ENCODE data around the gene TMEM225. TPM values are rescaled to one million over a fixed set of nuclear protein-coding genes. Genes with fewer than 3 reads are reported as not detected.
"Not testable (repeated sequence)": the region's sequence is repeated elsewhere in the genome, so short reads cannot be mapped to it uniquely, and the experiment has no call there.

TMEM225 gene
- total RNA-seq, 1 donor from 2014 or later = not detected

GRCh38 chr11:123901867-123902266, 16.4 kb upstream of the TMEM225 start, which contains the start of gene OR8D4:
Gene OR8D4, plus strand, starts transcription at chr11:123902167. Its CDS starts 4,265 bp downstream, at chr11:123906432.
- H3K36me3 Mint-ChIP-seq (ENCODE audit: low read depth) = no peaks in the 10 kb centered on the region
- H3K4me1 Mint-ChIP-seq = no peaks in the 10 kb centered on the region
- no peak within 1 kb of the TSS for H3K27ac Mint-ChIP-seq (ENCODE audit: unreplicated experiment)
- H3K9me3 Mint-ChIP-seq = no peaks in the 10 kb centered on the region
- no peaks in the 10 kb centered on the region for H3K27me3 Mint-ChIP-seq (ENCODE audit: low read depth)
- no peak for DNase-seq (ENCODE audit: low read depth, low spot score)
- no peak within 1 kb of the TSS for H3K4me3 Mint-ChIP-seq
- TF ChIP-seq CTCF (conservative IDR thresholded peaks at IDR 0.05) = no peak

DNA sequence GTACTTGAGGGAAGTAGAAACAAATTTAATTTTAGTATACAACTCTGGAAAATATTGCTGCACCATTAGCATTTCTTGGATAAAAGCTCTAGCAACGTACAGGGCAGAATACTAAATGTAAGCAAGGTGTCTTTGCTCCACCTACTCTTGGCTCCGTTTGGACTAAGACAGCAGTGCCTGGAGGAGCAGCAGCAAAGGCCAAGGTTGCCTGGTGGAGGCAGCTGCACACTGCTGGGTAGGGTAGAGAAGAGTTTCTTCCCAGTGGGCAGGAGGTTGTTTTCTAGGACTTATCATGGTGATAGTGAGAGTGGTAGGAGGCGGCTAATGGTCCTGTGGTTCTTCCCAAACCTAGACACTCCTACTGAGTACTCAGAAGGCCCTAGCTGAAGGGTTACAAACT, 14.3 kb upstream of the TMEM225 start:
- Mint-ChIP-seq H3K36me3 (ENCODE audit: low read depth) (no peaks in the 10 kb centered on the region), H3K4me1 (no peaks in the 10 kb centered on the region), H3K9me3 (peaks cover 4% of the 10 kb centered on the region), H3K27me3 (ENCODE audit: low read depth) (no peaks in the 10 kb centered on the region), H3K4me3 (no peak overlapping the region), H3K27ac (ENCODE audit: unreplicated experiment) (no peak overlapping the region)
- no peak for TF ChIP-seq CTCF (conservative IDR thresholded peaks at IDR 0.05)
- DNase-seq (ENCODE audit: low read depth, low spot score) = no peak

DNA sequence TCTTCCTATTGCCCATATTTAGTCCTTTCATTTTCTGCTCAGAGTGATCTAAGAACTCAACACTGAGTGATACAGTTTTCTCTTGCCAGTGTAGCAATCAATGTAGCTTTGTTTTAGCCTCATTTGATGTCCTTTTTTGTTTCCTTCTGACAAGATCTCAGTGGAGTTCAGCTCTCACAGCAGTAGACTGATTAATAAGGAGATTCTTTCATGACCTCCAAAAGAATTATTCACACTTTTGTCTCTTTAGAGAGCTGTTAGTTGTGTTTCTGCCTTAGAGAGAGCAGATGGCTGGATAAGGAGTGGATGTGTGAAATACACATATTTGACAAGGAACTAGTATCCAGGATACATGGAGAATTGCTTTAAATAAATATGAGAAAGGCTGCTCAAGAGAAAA, 6.6 kb upstream of the TMEM225 start:
- TF ChIP-seq CTCF (conservative IDR thresholded peaks at IDR 0.05) = no peak
- H3K9me3 Mint-ChIP-seq = peaks cover 4% of the 10 kb centered on the region
- H3K27me3 Mint-ChIP-seq (ENCODE audit: low read depth) = no peaks in the 10 kb centered on the region
- H3K4me1 Mint-ChIP-seq = peaks cover 14% of the 10 kb centered on the region
- H3K4me3 Mint-ChIP-seq = no peak overlapping the region
- H3K27ac Mint-ChIP-seq (ENCODE audit: unreplicated experiment) = no peak overlapping the region
- no peak for DNase-seq (ENCODE audit: low read depth, low spot score)
- H3K36me3 Mint-ChIP-seq (ENCODE audit: low read depth) = no peaks in the 10 kb centered on the region

DNA sequence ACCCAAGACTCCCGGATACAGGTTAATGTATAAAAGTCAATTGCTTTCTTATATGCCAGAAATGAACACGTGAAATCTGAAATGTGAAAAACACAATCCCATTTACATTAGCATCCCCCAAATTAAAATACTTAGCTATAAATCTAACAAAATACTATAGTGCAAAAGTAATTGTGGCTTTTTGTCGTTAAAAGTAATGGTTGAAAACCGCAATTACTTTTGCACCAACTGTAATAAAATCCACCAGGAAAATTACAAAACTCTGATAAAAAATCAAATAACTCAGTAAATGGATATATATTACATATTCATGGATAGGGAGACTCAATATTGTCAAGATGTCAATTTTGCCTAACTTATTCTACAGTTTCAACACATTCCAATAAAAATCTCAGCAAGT, 4.6 kb downstream of the TMEM225 start:
- peaks cover 3% of the 10 kb centered on the region for H3K36me3 Mint-ChIP-seq (ENCODE audit: low read depth)
- no peaks in the 10 kb centered on the region for H3K27me3 Mint-ChIP-seq (ENCODE audit: low read depth)
- peaks cover 10% of the 10 kb centered on the region for H3K9me3 Mint-ChIP-seq
- H3K4me3 Mint-ChIP-seq = no peak overlapping the region
- H3K27ac Mint-ChIP-seq (ENCODE audit: unreplicated experiment) = no peak overlapping the region
- TF ChIP-seq CTCF (conservative IDR thresholded peaks at IDR 0.05) = no peak
- H3K4me1 Mint-ChIP-seq = no peaks in the 10 kb centered on the region
- no peak for DNase-seq (ENCODE audit: low read depth, low spot score)

DNA sequence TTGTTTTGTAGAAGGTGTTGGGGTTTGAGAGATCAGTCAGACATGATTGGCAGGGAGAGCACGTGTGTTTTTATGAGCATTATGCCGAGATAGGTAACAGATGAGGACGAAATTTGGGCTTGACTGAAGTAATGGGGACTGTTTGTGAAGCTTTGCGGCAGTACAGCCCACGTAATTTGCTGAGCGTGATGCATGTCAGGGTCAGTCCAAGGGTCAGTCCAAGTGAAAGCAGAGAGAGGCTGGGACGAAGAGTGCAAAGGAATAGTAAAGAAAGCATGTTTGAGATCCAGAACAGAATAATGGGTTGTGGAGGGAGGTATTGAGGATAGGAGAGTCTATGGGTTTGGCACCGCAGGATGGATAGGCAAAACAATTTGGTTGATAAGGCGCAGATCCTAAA, 17.7 kb downstream of the TMEM225 start:
- not testable (repeated sequence) for H3K4me1 Mint-ChIP-seq; DNase-seq (ENCODE audit: low read depth, low spot score); H3K27ac Mint-ChIP-seq (ENCODE audit: unreplicated experiment); H3K4me3 Mint-ChIP-seq; H3K27me3 Mint-ChIP-seq (ENCODE audit: low read depth); H3K9me3 Mint-ChIP-seq; H3K36me3 Mint-ChIP-seq (ENCODE audit: low read depth)

GRCh38 chr11:123865293-123865692, 20.2 kb downstream of the TMEM225 start:
- not testable (repeated sequence) for H3K36me3 Mint-ChIP-seq (ENCODE audit: low read depth); H3K27ac Mint-ChIP-seq (ENCODE audit: unreplicated experiment); H3K9me3 Mint-ChIP-seq; DNase-seq (ENCODE audit: low read depth, low spot score); H3K4me3 Mint-ChIP-seq; H3K27me3 Mint-ChIP-seq (ENCODE audit: low read depth); H3K4me1 Mint-ChIP-seq

DNA sequence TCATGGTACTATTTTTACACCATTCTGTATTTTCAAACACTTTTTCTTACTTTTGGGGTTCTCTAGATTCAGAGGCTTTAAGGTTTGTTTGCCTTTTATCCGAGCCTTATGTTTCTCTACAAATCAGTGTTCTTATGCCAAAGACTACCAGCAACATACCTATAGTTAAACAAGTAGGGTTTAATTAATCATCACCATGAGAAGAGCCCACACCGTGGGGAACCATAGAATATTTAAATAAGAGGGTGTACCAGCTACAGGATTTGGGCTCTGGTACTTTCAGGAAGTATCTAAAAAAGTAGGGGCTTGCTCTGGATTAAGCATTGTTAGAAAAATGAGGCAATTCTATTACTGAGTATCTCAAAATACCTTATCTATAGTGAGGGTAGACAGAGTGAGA, 25.7 kb downstream of the TMEM225 start:
- H3K4me1 Mint-ChIP-seq = no peaks in the 10 kb centered on the region

More for the DNA sequence above, 25.7 kb downstream of the TMEM225 start:
- Mint-ChIP-seq H3K27ac (ENCODE audit: unreplicated experiment) (no peak overlapping the region), H3K36me3 (ENCODE audit: low read depth) (peaks cover 4% of the 10 kb centered on the region), H3K4me3 (no peak overlapping the region), H3K9me3 (peaks cover 11% of the 10 kb centered on the region), H3K27me3 (ENCODE audit: low read depth) (no peaks in the 10 kb centered on the region)
- TF ChIP-seq CTCF (conservative IDR thresholded peaks at IDR 0.05) = no peak
- no peak for DNase-seq (ENCODE audit: low read depth, low spot score)
